ENCODE measurements around the gene BCS1L. TPM values are rescaled to one million over a fixed set of nuclear protein-coding genes. Genes with fewer than 3 reads are reported as not detected.

The BCS1L gene
- total and polyA plus RNA-seq, 4 donors, result 21.4 to 45.2 (median 35.2) TPM

- H3K27ac ChIP-seq (ENCODE audit: low read depth in 1 of 2, low read length in 1 of 2), result peak within 1 kb of the TSS; percentile 81 to 86
- H3K27me3 ChIP-seq (ENCODE audit: control insufficient read depth in 3 of 3, insufficient read depth in 3 of 3, low read length in 2 of 3), result no peaks in the 10 kb centered on the region
- ATAC-seq (ENCODE audit: insufficient read depth, low FRiP score), result peak; percentile 96
- no peaks in the 10 kb centered on the region for H3K9me3 ChIP-seq (ENCODE audit: control insufficient read depth in 4 of 4, insufficient read depth in 3 of 4, low read length in 3 of 4)
- peak; percentile 94 to 96 (median 95) for DNase-seq
- H3K4me1 ChIP-seq (ENCODE audit: control insufficient read depth in 5 of 5, insufficient read depth in 5 of 5, low read length in 5 of 5), result peaks cover 4 to 13% (median 11%) of the 10 kb centered on the region in 5 donors
- H3K36me3 ChIP-seq (ENCODE audit: control insufficient read depth in 4 of 4, insufficient read depth in 4 of 4, low read length in 4 of 4), result peaks cover 7 to 31% (median 10%) of the 10 kb centered on the region in 4 donors
- H3K4me3 ChIP-seq, result peak within 1 kb of the TSS; percentile 97
- no peak for TF ChIP-seq CTCF (IDR thresholded peaks at IDR 0.05; ENCODE audit: control extremely low read depth, extremely low read depth)
- peak within 1 kb of the TSS; percentile 55 to 86 for H3K9ac ChIP-seq (ENCODE audit: insufficient read depth in 1 of 2, low read length in 2 of 2)
- WGBS, 2 donors, result 0 to 1% methylated on average over 44 to 49 of the region's 49 CpGs
These were observed 12.4 kb downstream of the BCS1L start, which contains the start of the genes RNF25 and STK36 for GRCh38 chr2:218671654-218672566. RNF25 (minus strand) TSS chr2:218672002; CDS start chr2:218671970, 32 bp downstream. STK36 (plus strand) TSS chr2:218672086; CDS start chr2:218672830, 744 bp downstream.

GRCh38 chr2:218679119-218679518, 19.6 kb downstream of the BCS1L start:
- H3K36me3 ChIP-seq (ENCODE audit: control insufficient read depth in 4 of 4, insufficient read depth in 4 of 4, low read length in 4 of 4), result peaks cover 0 to 19% (median 9%) of the 10 kb centered on the region in 4 donors
- DNase-seq (no peak), ATAC-seq (ENCODE audit: insufficient read depth, low FRiP score) (no peak)
- no peaks in the 10 kb centered on the region for H3K4me1 ChIP-seq (ENCODE audit: control insufficient read depth in 5 of 5, insufficient read depth in 5 of 5, low read length in 5 of 5)
- TF ChIP-seq CTCF (IDR thresholded peaks at IDR 0.05; ENCODE audit: control extremely low read depth, extremely low read depth), result no peak
- H3K27me3 ChIP-seq (ENCODE audit: control insufficient read depth in 3 of 3, insufficient read depth in 3 of 3, low read length in 2 of 3), result no peaks in the 10 kb centered on the region
- H3K27ac ChIP-seq (ENCODE audit: low read depth in 1 of 2, low read length in 1 of 2), result no peak overlapping the region
- H3K9ac ChIP-seq (ENCODE audit: insufficient read depth in 1 of 2, low read length in 2 of 2), result no peak overlapping the region
- no peaks in the 10 kb centered on the region for H3K9me3 ChIP-seq (ENCODE audit: control insufficient read depth in 4 of 4, insufficient read depth in 3 of 4, low read length in 3 of 4)
- 53 to 62% methylated on average over 4 of the region's 4 CpGs for WGBS, 2 donors
- no peak overlapping the region for H3K4me3 ChIP-seq

- Histone ChIP-seq H3K27me3 (ENCODE audit: control insufficient read depth in 3 of 3, insufficient read depth in 3 of 3, low read length in 2 of 3) (no peaks in the 10 kb centered on the region), H3K4me3 (no peak overlapping the region), H3K9me3 (ENCODE audit: control insufficient read depth in 4 of 4, insufficient read depth in 3 of 4, low read length in 3 of 4) (no peaks in the 10 kb centered on the region), H3K4me1 (ENCODE audit: control insufficient read depth in 5 of 5, insufficient read depth in 5 of 5, low read length in 5 of 5) (no peaks in the 10 kb centered on the region), H3K27ac (ENCODE audit: low read depth in 1 of 2, low read length in 1 of 2) (no peak overlapping the region), H3K9ac (ENCODE audit: insufficient read depth in 1 of 2, low read length in 2 of 2) (no peak overlapping the region), H3K36me3 (ENCODE audit: control insufficient read depth in 4 of 4, insufficient read depth in 4 of 4, low read length in 4 of 4) (peaks cover 4 to 23% (median 10%) of the 10 kb centered on the region in 4 donors)
- 85 to 91% methylated on average over 3 of the region's 3 CpGs for WGBS, 2 donors
- ATAC-seq (ENCODE audit: insufficient read depth, low FRiP score) (no peak), DNase-seq (no peak)
- no peak for TF ChIP-seq CTCF (IDR thresholded peaks at IDR 0.05; ENCODE audit: control extremely low read depth, extremely low read depth)
These were observed 20.6 kb downstream of the BCS1L start for GRCh38 chr2:218680061-218680460.
